Esophagus muscularis mucosa (tissue), 4 donors: Measurements from ENCODE around the gene SLC24A4. TPM values are rescaled to one million over a fixed set of nuclear protein-coding genes. Genes with fewer than 3 reads are reported as not detected.
A peak's percentile ranks its signal among the peaks of the same experiment; 100 is the strongest.

Source experiments
- DNase-seq: peaks from one replicate; pipeline ENCODE4 v3.0.0-alpha.2; 2017; ENCODE audit errors: extremely low spot score
- H3K27ac ChIP-seq, 4 donors: fragments of 200-600 bp; sonication (generic); replicated peaks in 1 of 4; 1 replicate in 3 of 4; 2 replicates in 1 of 4; pipeline ENCODE4 v1.5.1; 2016 to 2019; ENCODE audit warnings: mild to moderate bottlenecking in 1 of 4
- H3K27me3 ChIP-seq, 4 donors: fragments of 200-600 bp; sonication (generic); one replicate each; pipeline versions ENCODE4 v1.5.1 to v1.6.0; 2016 to 2019
- H3K36me3 ChIP-seq, 4 donors: fragments of 200-600 bp; sonication (generic); one replicate each; pipeline ENCODE4 v1.5.1; 2016 to 2019
- H3K4me1 ChIP-seq, 4 donors: fragments of 200-600 bp; sonication (generic); one replicate each; pipeline ENCODE4 v1.5.1; 2016 to 2019
- H3K4me3 ChIP-seq, 4 donors: fragments of 200-600 bp; sonication (generic); 1 replicate in 2 of 4; 2 replicates in 2 of 4; pipeline ENCODE4 v1.5.1; 2016 to 2019; ENCODE audit warnings: mild to moderate bottlenecking in 4 of 4, moderate library complexity in 1 of 4
- H3K9me3 ChIP-seq, 4 donors: fragments of 200-600 bp; sonication (generic); 1 replicate in 3 of 4; 2 replicates in 1 of 4; pipeline ENCODE4 v1.5.1; 2016 to 2019
- EP300 ChIP-seq: sonication (generic); formaldehyde crosslinking; IDR thresholded peaks from one replicate; pipeline ENCODE4 v1.6.1; 2017; ENCODE audit warnings: antibody characterized with exemption
- POLR2A ChIP-seq: fragments of 450-650 bp; IDR thresholded peaks from one replicate; pipeline ENCODE4 v1.6.1; 2017; ENCODE audit warnings: antibody characterized with exemption, moderate library complexity, mild to moderate bottlenecking, low read depth
- POLR2AphosphoS5 ChIP-seq, 2 donors: sonication (generic); formaldehyde crosslinking; IDR thresholded peaks; one replicate each; pipeline ENCODE4 v1.6.1; 2017; ENCODE audit warnings: antibody characterized with exemption in 2 of 2
- WGBS: methylation state at CpG from one replicate; pipeline ENCODE4 v1.1.5; 2018; 5-methylcytosine and 5-hydroxymethylcytosine counted together
- intact Hi-C: fragments of 100-400 bp; cut with DNase I; formaldehyde crosslinking; loops from one replicate; pipeline ENCODE4 v1.15.1; 2023
- total RNA-seq, 4 donors: library from RNA; depleted of rRNA; stranded (reverse); fragments of >200 nt; gene quantifications; one replicate each; pipeline versions ENCODE4 v1.1.0 to v1.2.1, GENCODE V29; 2016
- TF ChIP-seq, protein P1 (sequence below), 3 experiments: fragments of 200-600 bp in 2 of 3; fragments of 450-650 bp in 1 of 3; sonication (generic) in 2 of 3; IDR thresholded peaks; one replicate each; pipeline ENCODE4 v1.5.1; 2017 to 2019; ENCODE audit warnings: antibody characterized with exemption in 3 of 3, mild to moderate bottlenecking in 2 of 3, moderate library complexity in 1 of 3

Gene SLC24A4
- total RNA-seq, 4 donors from 2014 or later: 1.7 to 2.9 (median 2.1) TPM

DNA sequence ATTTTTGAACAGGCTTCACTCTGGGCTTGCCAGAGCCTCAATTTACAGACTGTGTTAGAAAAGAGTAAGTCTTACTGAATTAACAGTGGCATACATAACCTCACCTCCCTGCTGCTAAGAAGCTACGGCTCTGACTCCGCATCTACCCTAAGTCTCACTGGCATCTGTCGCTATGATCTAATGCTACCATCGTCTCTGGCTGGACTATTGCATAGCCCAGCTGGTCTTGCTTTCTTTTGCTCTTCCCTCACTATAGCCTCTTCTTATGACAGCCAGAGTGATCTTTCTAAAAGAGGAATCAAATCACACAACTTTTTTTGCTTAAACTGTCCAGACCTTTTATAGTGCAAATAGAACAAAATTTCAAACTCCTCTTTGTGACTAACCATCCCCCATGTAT is 81.1 kb downstream of the SLC24A4 start:
- intact Hi-C loops: no loop called here
- Histone ChIP-seq H3K27me3 (no peaks in the 10 kb centered on the region), H3K9me3 (no peaks in the 10 kb centered on the region), H3K4me3 (no peak overlapping the region), H3K27ac (no peak overlapping the region), H3K4me1 (peaks cover 13 to 26% (median 23%) of the 10 kb centered on the region in 4 donors), H3K36me3 (no peaks in the 10 kb centered on the region)
- WGBS: 56% methylated on average over 4 of the region's 4 CpGs
- no peak for DNase-seq
- TF ChIP-seq EP300 (no peak), POLR2AphosphoS5 (IDR thresholded peaks at IDR 0.05) (no peak), POLR2A (no peak)
- TF ChIP-seq, protein P1, sequence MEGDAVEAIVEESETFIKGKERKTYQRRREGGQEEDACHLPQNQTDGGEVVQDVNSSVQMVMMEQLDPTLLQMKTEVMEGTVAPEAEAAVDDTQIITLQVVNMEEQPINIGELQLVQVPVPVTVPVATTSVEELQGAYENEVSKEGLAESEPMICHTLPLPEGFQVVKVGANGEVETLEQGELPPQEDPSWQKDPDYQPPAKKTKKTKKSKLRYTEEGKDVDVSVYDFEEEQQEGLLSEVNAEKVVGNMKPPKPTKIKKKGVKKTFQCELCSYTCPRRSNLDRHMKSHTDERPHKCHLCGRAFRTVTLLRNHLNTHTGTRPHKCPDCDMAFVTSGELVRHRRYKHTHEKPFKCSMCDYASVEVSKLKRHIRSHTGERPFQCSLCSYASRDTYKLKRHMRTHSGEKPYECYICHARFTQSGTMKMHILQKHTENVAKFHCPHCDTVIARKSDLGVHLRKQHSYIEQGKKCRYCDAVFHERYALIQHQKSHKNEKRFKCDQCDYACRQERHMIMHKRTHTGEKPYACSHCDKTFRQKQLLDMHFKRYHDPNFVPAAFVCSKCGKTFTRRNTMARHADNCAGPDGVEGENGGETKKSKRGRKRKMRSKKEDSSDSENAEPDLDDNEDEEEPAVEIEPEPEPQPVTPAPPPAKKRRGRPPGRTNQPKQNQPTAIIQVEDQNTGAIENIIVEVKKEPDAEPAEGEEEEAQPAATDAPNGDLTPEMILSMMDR (IDR thresholded peaks at IDR 0.05): no peak

DNA sequence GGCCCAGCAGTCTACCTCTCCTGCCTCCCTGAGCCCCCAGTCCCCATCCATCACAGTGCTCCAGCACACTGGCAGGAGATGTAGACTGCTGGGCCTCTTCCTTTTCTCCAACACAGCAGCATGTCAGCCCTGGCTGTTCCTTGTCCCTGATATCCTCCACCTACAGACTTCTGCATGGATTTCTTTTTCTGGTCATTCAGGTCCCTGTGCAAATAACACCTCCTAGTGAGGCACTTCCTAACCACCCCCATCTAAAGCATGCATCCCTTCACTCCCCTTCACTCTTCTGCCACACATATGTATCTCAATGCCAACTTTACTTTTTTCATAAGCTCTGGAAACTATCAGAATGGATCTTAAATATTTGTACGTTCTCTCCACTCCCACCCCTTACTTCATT is 81.5 kb downstream of the SLC24A4 start:
- Histone ChIP-seq H3K27me3 (no peaks in the 10 kb centered on the region), H3K36me3 (no peaks in the 10 kb centered on the region), H3K27ac (no peak overlapping the region), H3K4me3 (no peak overlapping the region), H3K9me3 (no peaks in the 10 kb centered on the region), H3K4me1 (peaks cover 13 to 28% (median 24%) of the 10 kb centered on the region in 4 donors)
- no peak for DNase-seq
- 48% methylated on average over 1 of the region's 1 CpG for WGBS
- intact Hi-C loops: no loop called here
- TF ChIP-seq POLR2A (no peak), EP300 (no peak), POLR2AphosphoS5 (IDR thresholded peaks at IDR 0.05) (no peak)
- TF ChIP-seq, protein P1 (IDR thresholded peaks at IDR 0.05): no peak

DNA sequence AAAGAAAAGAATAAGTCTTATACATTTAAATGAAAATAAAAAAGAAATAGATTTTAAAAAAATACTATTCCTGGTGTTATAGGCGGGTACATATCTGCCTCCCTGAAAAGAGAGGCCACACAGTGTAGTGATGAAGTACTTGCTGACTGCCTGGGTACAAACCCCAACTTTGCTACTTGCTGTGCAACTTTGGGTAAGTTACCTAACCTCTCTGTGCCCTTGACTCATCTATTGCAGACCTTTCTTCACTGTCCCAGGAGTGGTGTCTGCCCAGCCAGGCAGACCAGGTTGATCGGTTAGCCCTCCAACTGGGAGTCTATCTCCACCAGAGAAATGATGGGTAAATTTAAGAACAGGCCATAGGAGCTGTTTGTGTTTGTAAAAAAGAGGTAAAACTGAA is 82.0 kb downstream of the SLC24A4 start:
- intact Hi-C loops: no loop called here
- no peak overlapping the region for H3K4me3 ChIP-seq
- no peaks in the 10 kb centered on the region for H3K9me3 ChIP-seq
- no peaks in the 10 kb centered on the region for H3K36me3 ChIP-seq
- no peaks in the 10 kb centered on the region for H3K27me3 ChIP-seq
- 93% methylated on average over 2 of the region's 2 CpGs for WGBS
- H3K27ac ChIP-seq: no peak overlapping the region
- TF ChIP-seq POLR2AphosphoS5 (IDR thresholded peaks at IDR 0.05) (no peak), POLR2A (no peak), EP300 (no peak)
- TF ChIP-seq, protein P1 (IDR thresholded peaks at IDR 0.05): no peak
- no peak for DNase-seq
- peaks cover 13 to 28% (median 24%) of the 10 kb centered on the region in 4 donors for H3K4me1 ChIP-seq

DNA sequence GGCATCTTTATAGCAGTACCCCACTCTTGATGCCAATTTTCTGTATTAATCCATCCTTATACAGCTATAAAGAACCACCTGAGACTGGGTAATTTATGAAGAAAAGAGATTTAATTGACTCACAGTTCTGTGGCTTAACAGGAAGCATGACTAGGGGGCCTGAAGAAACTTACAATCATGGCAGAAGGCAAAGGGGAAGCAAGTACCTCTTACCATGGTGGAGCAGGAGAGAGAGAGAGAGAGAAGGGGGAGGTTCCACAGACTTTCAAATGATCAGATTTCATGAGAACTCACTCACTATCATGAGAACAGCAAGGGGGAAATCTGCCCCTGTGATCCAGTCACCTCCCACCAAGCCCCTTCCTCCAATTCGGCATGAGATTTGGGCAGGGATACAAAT is 84.4 kb downstream of the SLC24A4 start:
- no peaks in the 10 kb centered on the region for H3K27me3 ChIP-seq
- intact Hi-C loops: no loop called here
- no peak overlapping the region for H3K4me3 ChIP-seq
- H3K4me1 ChIP-seq: peaks cover 10 to 17% (median 12%) of the 10 kb centered on the region in 4 donors
- H3K9me3 ChIP-seq: no peaks in the 10 kb centered on the region
- no peak overlapping the region for H3K27ac ChIP-seq
- no peak for DNase-seq
- 84% methylated on average over 1 of the region's 1 CpG for WGBS
- no peaks in the 10 kb centered on the region for H3K36me3 ChIP-seq
- TF ChIP-seq POLR2A (no peak), POLR2AphosphoS5 (IDR thresholded peaks at IDR 0.05) (no peak), EP300 (no peak)
- TF ChIP-seq, protein P1 (IDR thresholded peaks at IDR 0.05): no peak

DNA sequence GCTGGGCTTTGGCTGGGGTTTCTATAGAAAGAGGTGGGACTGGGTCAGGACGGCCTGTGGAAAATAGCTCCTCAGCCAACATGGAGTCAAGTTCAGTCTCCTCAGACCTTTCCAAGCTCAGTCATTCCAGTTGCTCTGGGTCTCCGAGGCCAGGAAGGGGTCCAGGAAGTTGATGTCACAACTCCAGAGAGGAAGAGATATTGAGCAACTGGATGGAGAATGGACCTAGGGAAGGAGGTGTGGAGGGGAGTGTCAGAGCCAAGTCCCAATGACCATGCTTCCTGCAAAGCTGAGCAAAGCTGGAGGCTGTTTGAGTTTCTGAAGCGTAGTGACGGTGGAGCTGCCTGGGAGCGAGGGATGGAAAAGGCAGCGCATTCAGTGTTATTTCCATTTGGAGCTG is 86.1 kb downstream of the SLC24A4 start:
- intact Hi-C loops: no loop called here
- Histone ChIP-seq H3K9me3 (no peaks in the 10 kb centered on the region), H3K36me3 (no peaks in the 10 kb centered on the region), H3K4me1 (peaks cover 10 to 16% (median 12%) of the 10 kb centered on the region in 4 donors), H3K27ac (peak overlapping the region in 2 of 4 donors; percentile 10 to 54), H3K4me3 (no peak overlapping the region), H3K27me3 (no peaks in the 10 kb centered on the region)
- DNase-seq: no peak
- TF ChIP-seq EP300: no peak
- TF ChIP-seq POLR2AphosphoS5 (IDR thresholded peaks at IDR 0.05): peak in 1 of 2 donors; percentile 17
- 62% methylated on average over 6 of the region's 6 CpGs for WGBS
